ENCODE measurements around the gene MATK. TPM values are rescaled to one million over a fixed set of nuclear protein-coding genes. Genes with fewer than 3 reads are reported as not detected.
A peak's percentile ranks its signal among the peaks of the same experiment; 100 is the strongest.

The MATK gene
- total and polyA plus RNA-seq, 2 donors from 2014 or later = 2.7 to 4.2 TPM

- Histone ChIP-seq H3K4me1 (ENCODE audit: control insufficient read depth in 2 of 3, insufficient read depth in 2 of 3, low read depth in 1 of 3, low read length in 3 of 3) (no peaks in the 10 kb centered on the region), H3K9me3 (ENCODE audit: control insufficient read depth in 2 of 3, insufficient read depth in 1 of 3, low read length in 3 of 3) (no peaks in the 10 kb centered on the region), H3K36me3 (ENCODE audit: control insufficient read depth in 2 of 3, insufficient read depth in 3 of 3, low read length in 3 of 3) (no peaks in the 10 kb centered on the region), H3K9ac (ENCODE audit: low read length in 3 of 3) (no peak overlapping the region), H3K27ac (ENCODE audit: low read depth in 2 of 2, low read length in 2 of 2) (no peak overlapping the region), H3K4me3 (ENCODE audit: low read length in 3 of 3) (no peak overlapping the region), H3K27me3 (ENCODE audit: control insufficient read depth, insufficient read depth, low read length) (no peaks in the 10 kb centered on the region)
- no peak for TF ChIP-seq CTCF (IDR thresholded peaks at IDR 0.05; ENCODE audit: borderline replicate concordance, extremely low read depth, insufficient read depth)
- FAIRE-seq = no peak
- intact Hi-C loops (cut with DNase I) = no loop called here
- no peak for DNase-seq
Measured at GRCh38 chr19:3773814-3774515, 12.2 kb downstream of the MATK start.

- DNase-seq (peak in 4 of 5 donors; percentile 74 to 76 (median 75)), FAIRE-seq (no peak)
- intact Hi-C loops (cut with DNase I) = no loop called here
- Histone ChIP-seq H3K27ac (ENCODE audit: low read depth in 2 of 2, low read length in 2 of 2) (no peak within 1 kb of the TSS), H3K9ac (ENCODE audit: low read length in 3 of 3) (no peak within 1 kb of the TSS), H3K9me3 (ENCODE audit: control insufficient read depth in 2 of 3, insufficient read depth in 1 of 3, low read length in 3 of 3) (no peaks in the 10 kb centered on the region), H3K36me3 (ENCODE audit: control insufficient read depth in 2 of 3, insufficient read depth in 3 of 3, low read length in 3 of 3) (no peaks in the 10 kb centered on the region), H3K4me3 (ENCODE audit: low read length in 3 of 3) (no peak within 1 kb of the TSS), H3K4me1 (ENCODE audit: control insufficient read depth in 2 of 3, insufficient read depth in 2 of 3, low read depth in 1 of 3, low read length in 3 of 3) (no peaks in the 10 kb centered on the region), H3K27me3 (ENCODE audit: control insufficient read depth, insufficient read depth, low read length) (no peaks in the 10 kb centered on the region)
- no peak for TF ChIP-seq CTCF (IDR thresholded peaks at IDR 0.05; ENCODE audit: borderline replicate concordance, extremely low read depth, insufficient read depth)
Measured at GRCh38 chr19:3771906-3772455, 14.2 kb downstream of the MATK start, which contains the start of gene RAX2. RAX2 (minus strand) TSS chr19:3772228; CDS start chr19:3771742, 486 bp downstream.

GRCh38 chr19:3771000-3771905 lies 14.9 kb downstream of the MATK start:
- Histone ChIP-seq H3K27ac (ENCODE audit: low read depth in 2 of 2, low read length in 2 of 2) (no peak overlapping the region), H3K27me3 (ENCODE audit: control insufficient read depth, insufficient read depth, low read length) (no peaks in the 10 kb centered on the region), H3K4me3 (ENCODE audit: low read length in 3 of 3) (no peak overlapping the region), H3K36me3 (ENCODE audit: control insufficient read depth in 2 of 3, insufficient read depth in 3 of 3, low read length in 3 of 3) (peaks cover 0 to 5% (median 2%) of the 10 kb centered on the region in 3 donors), H3K9ac (ENCODE audit: low read length in 3 of 3) (no peak overlapping the region), H3K4me1 (ENCODE audit: control insufficient read depth in 2 of 3, insufficient read depth in 2 of 3, low read depth in 1 of 3, low read length in 3 of 3) (no peaks in the 10 kb centered on the region), H3K9me3 (ENCODE audit: control insufficient read depth in 2 of 3, insufficient read depth in 1 of 3, low read length in 3 of 3) (no peaks in the 10 kb centered on the region)
- no peak for TF ChIP-seq CTCF (IDR thresholded peaks at IDR 0.05; ENCODE audit: borderline replicate concordance, extremely low read depth, insufficient read depth)
- FAIRE-seq (no peak), DNase-seq (peak in 2 of 5 donors; percentile 23 to 29)
- intact Hi-C loops (cut with DNase I) = no loop called here
